Stimulated activated CD4-positive, alpha-beta T cell treated with anti-CD3 and anti-CD28 coated beads, Interleukin-12 subunit alpha, Interleukin-12 subunit beta, amount 100 ng/mL, for 4 hours (primary cell): ENCODE measurements around the gene LARP1.
"Not testable (repeated sequence)": the region's sequence is repeated elsewhere in the genome, so short reads cannot be mapped to it uniquely, and the experiment has no call there.

Experiments
- DNase-seq: peaks from one replicate; pipeline ENCODE4 v3.0.0-alpha.2; 2020

The LARP1 gene

GRCh38 chr5:154736372-154736771, 18.8 kb upstream of the LARP1 start:
- DNase-seq: not testable (repeated sequence)

- no peak for DNase-seq
These were observed 17.4 kb upstream of the LARP1 start for GRCh38 chr5:154737667-154738320.

GRCh38 chr5:154740483-154740882, 14.7 kb upstream of the LARP1 start:
- DNase-seq: no peak

GRCh38 chr5:154740957-154741356, 14.2 kb upstream of the LARP1 start:
- DNase-seq: no peak

GRCh38 chr5:154741415-154741814, 13.8 kb upstream of the LARP1 start:
- no peak for DNase-seq

GRCh38 chr5:154743812-154744211, 11.4 kb upstream of the LARP1 start:
- DNase-seq: no peak

- DNase-seq: no peak
These were observed 9.8 kb upstream of the LARP1 start for GRCh38 chr5:154745349-154745748.

DNA sequence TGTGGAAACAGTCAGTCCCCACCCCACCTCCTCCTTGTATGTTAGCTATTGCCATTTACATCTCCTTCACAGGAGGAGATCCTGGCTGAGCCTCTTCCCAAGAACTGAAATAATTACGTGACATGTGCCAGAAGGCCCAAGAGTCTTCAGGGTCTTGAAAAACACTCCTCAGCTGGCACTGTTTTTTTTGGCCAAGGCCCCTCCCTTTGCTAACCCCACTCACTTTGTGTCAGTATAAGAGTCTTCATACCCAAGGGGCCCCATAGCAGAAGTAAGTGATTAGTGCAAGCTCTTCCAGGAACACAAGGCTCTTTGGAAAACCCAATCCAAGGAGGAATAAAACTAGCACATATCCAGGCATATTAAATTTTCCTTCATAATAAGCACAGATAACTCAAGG, 5.7 kb upstream of the LARP1 start:
- no peak for DNase-seq

DNA sequence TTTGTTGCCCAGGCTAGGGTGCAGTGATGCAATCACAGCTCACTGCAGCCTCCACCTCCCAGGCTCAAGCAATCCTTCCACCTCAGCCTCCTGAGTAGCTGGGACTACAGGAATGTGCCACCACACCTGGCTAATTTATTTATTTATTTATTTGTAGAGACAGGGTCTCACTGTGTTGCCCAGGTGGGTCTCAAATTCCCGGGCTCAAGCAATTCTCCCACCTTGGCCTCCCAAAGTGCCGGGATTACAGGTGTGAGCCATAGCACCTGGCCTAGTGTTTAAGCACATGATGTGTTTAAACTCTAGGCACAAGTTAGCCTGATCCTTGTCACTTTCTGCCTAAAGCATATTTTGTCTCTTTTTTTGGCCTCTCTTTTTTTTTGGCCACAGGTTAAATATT, 4.5 kb upstream of the LARP1 start:
- not testable (repeated sequence) for DNase-seq

GRCh38 chr5:154751854-154752253, 3.3 kb upstream of the LARP1 start:
- no peak for DNase-seq

DNA sequence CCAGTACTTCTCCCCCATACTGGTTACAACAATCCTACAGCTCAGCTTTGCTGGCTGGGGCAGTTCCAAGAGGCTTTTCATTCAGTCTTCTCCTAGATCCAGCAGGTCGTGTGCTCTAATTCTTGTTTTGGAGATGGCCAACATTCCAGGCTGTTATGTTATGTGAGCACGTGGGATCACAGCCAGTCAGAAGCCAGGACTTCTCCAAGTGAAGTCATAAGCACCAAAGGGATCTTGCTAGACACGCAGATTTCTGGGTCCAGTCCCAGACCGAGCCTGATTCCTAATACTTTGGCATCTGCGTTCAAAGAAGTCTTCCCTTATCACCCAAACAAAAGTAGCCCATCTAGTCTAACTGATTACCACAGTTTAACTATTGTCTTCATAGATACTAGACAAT, 1.4 kb upstream of the LARP1 start:
- no peak for DNase-seq

DNA sequence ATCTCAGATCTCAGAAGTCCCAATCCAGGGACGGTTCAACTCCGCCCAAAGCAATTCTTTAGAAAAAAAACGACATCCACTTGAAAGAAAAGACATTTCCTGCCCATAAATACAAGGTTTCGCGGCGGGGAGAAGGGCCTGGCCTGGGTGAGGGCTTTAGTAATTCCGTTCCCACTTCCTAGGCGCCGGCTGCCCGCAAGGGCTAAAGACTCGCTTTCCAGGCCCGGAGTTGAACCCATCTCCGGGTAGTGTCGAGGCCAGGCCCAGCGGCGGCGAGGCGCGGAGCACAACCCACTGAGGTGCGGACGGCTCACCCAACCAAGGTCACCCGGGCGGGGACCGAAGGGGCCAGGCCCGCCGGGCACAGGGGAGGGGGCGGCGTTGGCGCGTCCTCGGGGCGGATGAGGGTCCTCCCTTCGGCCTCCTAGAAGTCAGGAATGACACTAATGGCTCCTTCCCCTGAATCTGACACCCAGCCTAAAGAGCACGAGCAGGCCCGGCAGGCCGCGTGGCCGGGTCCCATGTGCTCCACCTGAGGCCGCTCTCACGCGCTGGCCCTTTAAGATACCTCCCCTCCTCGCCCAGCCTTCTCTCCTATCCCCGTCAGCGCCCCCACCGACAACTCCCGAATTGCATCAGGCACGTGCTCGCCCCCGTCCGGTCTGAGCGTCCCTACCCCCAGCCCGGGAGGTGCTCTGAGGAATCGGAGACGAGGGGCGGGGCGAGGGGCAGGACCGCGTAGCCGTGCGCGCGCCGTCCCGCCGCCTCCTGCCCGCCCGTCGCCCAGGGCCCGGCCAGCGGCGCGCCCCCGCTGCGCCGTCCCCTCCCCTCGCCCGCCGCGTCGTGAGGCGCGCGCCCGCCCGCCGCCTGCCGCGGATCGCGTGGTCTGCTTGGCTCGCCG, 467 bp upstream of the LARP1 start:
- DNase-seq: peak; percentile 99

GRCh38 chr5:154756009-154756867, 1.1 kb downstream of the LARP1 start:
- peak; percentile 33 for DNase-seq

GRCh38 chr5:154756868-154757813, 2.0 kb downstream of the LARP1 start:
- peak; percentile 52 for DNase-seq

- DNase-seq: peak; percentile 22
These were observed 2.7 kb downstream of the LARP1 start for GRCh38 chr5:154757814-154758406.

DNA sequence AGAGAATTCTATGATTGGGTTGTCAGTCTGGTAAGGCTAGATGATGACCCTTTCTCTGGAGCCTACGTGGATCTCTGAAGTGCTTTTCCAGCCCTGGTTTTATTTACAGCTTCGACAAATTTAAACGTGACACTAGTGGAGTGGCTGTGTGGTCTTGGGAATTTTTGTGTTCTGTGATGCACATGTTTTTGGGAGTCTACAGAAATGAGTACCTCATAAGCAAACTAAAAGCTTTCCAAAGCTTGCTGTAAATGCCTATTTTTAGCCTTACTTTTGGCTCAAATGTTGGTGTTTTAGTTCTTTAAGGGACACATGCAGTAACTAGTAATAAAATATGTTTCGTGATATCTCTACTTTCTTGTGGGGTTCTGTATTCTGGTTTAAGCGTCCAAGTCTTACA, 3.3 kb downstream of the LARP1 start:
- DNase-seq: no peak

GRCh38 chr5:154758977-154759376, 3.8 kb downstream of the LARP1 start:
- DNase-seq: no peak

DNA sequence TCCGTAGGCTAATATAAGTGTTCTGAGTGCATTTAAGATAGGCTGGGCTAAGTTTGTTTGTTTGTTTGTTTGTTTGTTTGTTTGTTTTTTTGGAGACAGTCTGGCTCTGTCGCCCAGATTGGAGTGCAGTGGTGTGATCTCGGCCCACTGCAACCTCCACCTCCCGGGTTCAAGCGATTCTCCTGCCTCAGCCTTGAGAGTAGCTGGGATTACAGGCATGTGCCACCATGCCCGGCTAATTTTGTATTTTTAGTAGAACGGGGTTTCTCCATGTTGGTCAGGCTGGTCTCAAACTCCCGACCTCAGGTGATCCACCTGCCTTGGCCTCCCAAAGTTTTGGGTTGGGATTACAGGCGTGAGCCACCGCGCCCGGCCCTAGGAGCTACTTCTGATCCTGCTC, 4.7 kb downstream of the LARP1 start:
- not testable (repeated sequence) for DNase-seq

DNA sequence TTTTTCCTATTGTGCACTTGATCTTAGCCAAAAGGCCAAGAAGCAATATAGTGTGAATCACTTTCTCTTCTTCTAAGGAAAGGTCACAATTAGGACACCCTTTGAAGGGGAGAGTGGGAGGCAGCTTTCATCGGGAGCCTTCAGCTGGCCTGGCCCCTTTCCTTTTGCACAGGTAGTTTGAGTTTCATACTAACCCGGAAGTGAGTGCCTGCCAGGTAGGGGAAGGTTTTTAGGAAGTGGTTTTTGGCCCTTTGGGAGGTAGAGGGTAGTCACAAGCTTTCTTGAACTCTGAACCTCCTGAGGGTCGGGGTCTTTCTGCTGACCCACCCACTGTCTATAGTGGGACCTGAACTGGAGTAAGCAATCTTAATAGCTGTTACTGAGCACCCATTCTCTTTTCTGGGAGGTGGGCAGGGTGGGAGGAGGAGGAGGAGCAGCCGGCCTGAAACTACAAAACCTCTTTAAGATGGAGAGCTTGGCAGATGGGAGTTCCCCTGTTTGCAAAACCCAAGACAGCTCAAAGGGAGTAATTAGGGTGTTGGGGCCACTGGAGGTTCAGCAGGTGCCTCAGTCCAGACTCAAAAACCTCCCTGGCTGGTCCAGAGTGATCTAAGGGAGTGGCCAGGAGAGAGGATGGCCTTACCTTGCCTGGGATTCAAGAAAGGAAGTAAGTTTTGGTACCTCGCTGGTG, 6.0 kb downstream of the LARP1 start:
- DNase-seq: no peak

DNA sequence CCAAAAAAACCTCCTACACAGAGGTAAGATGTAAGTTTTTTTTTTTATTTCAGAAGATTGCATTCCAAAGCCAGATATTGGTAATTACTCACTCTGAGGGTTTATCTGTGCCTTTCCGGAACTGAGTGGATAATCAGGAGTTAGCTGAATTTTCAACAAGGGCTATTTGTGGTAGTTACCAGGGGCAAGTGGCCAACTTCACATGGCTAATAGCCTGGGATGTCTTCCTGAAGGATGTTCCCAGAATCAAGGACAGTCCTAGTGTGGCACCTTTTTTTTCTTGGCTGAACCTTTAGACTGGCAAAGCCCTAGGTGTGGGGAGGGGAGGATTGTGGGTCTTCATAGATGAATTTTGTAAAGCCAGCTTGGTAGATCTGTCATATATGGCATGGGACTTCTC, 7.1 kb downstream of the LARP1 start:
- no peak for DNase-seq

DNA sequence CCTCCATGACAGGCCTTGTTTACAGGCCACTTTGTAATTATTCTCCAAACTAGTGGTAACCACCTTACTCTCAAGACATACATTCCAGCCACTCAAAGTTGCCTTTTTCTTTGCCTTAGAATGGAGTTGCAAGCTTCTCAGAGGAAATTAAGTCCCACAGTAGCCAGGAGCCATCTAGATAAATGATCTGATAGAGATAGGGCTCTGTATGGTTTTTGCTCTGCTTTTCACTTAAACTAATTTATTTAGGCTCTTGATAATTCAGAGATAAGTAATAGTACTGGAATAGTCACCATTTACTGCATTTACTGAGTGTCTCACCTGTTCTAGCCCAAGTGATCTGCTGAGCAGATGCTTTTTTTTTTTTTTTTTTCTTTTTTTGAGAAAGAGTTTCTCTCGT, 7.5 kb downstream of the LARP1 start:
- DNase-seq: no peak
